Smooth muscle cell of the umbilical artery (primary cell): ENCODE measurements around the gene CAPN8. TPM values are rescaled to one million over a fixed set of nuclear protein-coding genes. Genes with fewer than 3 reads are reported as not detected.

Experiments
- total RNA-seq: library from RNA; depleted of rRNA; stranded (reverse); fragments of >200 nt; gene quantifications from 2 replicates; pipeline ENCODE4 v1.2.3, GENCODE V29; 2014

Gene CAPN8
- total RNA-seq, result not detected in 2 replicates

DNA sequence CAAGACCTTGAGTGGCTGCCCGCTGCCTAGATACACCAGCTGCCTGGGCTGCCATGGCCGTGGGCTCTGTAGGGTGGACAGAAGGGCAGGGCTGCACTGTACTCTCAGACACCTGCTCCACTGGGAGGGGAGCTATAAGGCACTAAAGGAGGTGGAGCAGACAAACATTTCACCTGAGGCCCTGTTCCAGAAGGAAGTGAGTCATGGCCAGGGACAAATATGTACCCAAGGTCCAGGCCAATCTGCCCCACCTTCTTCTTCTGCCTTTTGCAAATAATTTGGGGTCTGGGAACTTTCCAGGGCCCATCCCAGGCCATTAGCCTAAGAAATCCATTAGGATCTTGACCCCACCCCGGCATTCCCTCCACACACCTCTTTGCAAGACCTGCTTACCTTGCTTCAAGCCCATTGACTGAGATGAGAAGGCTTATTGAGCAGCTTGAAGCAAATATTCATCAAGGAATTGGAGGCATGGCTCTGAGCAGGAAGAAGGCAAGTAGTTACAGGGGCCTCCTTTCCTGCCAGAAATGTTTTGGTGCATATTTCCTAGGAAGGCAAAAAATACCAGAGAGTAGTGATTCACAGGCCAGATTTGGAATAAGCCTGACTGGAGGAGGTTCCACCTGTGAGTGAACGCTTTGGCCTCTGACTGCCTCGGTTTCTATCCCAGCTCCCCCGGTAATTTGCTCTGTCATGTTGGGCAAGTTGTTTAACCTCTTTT is at the start of gene CAPN8:
Gene CAPN8, minus strand, starts transcription at position 110 of the 721 bp plus-strand sequence. Its CDS starts 55 bp downstream, at position 55.

DNA sequence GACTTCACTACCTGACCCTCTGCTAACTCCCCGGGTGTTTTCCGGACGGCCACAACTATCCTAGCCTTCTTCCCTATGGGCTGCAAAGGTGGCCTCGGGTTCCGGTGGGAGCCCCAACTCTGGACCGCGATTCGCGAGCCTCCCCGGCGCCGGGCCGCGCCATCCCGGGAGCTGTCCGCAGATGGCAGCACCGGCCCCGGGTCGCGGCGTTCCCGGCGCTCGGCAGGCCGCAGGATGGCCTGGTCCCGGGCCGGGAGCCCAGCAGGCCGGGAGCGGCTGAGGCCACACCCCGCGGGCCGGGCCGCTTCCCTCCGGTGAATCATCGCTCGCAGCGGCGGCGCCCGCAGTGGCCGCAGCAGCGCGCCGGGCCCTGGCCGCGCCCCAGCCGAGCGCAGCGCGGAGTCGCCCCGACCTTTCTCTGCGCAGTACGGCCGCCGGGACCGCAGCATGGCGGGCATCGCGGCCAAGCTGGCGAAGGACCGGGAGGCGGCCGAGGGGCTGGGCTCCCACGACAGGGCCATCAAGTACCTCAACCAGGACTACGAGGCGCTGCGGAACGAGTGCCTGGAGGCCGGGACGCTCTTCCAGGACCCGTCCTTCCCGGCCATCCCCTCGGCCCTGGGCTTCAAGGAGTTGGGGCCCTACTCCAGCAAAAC is 46.8 kb upstream of the CAPN8 start, which contains the start of gene CAPN2:
Gene CAPN2, plus strand, starts transcription at position 346 of the 656 bp plus-strand sequence. Its CDS starts 102 bp downstream, at position 448.

Other genes with a start within 250 kb of the CAPN8 start
- 323 and 660 TPM in 2 replicates for gene CAPN2, start 46.8 kb upstream of the CAPN8 start, total RNA-seq
- 36.8 and 58.9 TPM in 2 replicates for gene TP53BP2, start 180.2 kb upstream of the CAPN8 start, total RNA-seq